GM19328 (cell line): Measurements from ENCODE around the gene CYLD.

Experiments used
- ATAC-seq: cut with Tn5 transposase; IDR thresholded peaks from one replicate; pipeline ENCODE4 v1.9.1; 2021; ENCODE audit warnings: mild to moderate bottlenecking, moderate library complexity; ENCODE audit not compliant: unreplicated experiment

CYLD gene

GRCh38 chr16:50841081-50841886 is 99.4 kb downstream of the CYLD start:
- no peak for ATAC-seq

GRCh38 chr16:50842013-50842505 is 100.2 kb downstream of the CYLD start:
- ATAC-seq, result no peak

GRCh38 chr16:50842589-50842988 is 100.7 kb downstream of the CYLD start:
- no peak for ATAC-seq

- no peak for ATAC-seq
These were observed 103.0 kb downstream of the CYLD start for GRCh38 chr16:50844840-50845239.

- ATAC-seq, result no peak
These were observed 103.4 kb downstream of the CYLD start for GRCh38 chr16:50845296-50845695.

- no peak for ATAC-seq
These were observed 104.6 kb downstream of the CYLD start for GRCh38 chr16:50846511-50846910.

- no peak for ATAC-seq
These were observed 105.3 kb downstream of the CYLD start for GRCh38 chr16:50847166-50847565.

GRCh38 chr16:50848755-50849514 is 107.0 kb downstream of the CYLD start:
- no peak for ATAC-seq
